Measurements from ENCODE around the gene ZBTB32.

GRCh38 chr19:35714601-35715354 lies 10.4 kb downstream of the ZBTB32 start:
- TF ChIP-seq TCF7L2 (IDR thresholded peaks at IDR 0.05; ENCODE audit: low read depth, low read length) = no peak
- TF ChIP-seq, protein P1, sequence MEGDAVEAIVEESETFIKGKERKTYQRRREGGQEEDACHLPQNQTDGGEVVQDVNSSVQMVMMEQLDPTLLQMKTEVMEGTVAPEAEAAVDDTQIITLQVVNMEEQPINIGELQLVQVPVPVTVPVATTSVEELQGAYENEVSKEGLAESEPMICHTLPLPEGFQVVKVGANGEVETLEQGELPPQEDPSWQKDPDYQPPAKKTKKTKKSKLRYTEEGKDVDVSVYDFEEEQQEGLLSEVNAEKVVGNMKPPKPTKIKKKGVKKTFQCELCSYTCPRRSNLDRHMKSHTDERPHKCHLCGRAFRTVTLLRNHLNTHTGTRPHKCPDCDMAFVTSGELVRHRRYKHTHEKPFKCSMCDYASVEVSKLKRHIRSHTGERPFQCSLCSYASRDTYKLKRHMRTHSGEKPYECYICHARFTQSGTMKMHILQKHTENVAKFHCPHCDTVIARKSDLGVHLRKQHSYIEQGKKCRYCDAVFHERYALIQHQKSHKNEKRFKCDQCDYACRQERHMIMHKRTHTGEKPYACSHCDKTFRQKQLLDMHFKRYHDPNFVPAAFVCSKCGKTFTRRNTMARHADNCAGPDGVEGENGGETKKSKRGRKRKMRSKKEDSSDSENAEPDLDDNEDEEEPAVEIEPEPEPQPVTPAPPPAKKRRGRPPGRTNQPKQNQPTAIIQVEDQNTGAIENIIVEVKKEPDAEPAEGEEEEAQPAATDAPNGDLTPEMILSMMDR (IDR thresholded peaks at IDR 0.05) = no peak
- TF ChIP-seq, protein P2, sequence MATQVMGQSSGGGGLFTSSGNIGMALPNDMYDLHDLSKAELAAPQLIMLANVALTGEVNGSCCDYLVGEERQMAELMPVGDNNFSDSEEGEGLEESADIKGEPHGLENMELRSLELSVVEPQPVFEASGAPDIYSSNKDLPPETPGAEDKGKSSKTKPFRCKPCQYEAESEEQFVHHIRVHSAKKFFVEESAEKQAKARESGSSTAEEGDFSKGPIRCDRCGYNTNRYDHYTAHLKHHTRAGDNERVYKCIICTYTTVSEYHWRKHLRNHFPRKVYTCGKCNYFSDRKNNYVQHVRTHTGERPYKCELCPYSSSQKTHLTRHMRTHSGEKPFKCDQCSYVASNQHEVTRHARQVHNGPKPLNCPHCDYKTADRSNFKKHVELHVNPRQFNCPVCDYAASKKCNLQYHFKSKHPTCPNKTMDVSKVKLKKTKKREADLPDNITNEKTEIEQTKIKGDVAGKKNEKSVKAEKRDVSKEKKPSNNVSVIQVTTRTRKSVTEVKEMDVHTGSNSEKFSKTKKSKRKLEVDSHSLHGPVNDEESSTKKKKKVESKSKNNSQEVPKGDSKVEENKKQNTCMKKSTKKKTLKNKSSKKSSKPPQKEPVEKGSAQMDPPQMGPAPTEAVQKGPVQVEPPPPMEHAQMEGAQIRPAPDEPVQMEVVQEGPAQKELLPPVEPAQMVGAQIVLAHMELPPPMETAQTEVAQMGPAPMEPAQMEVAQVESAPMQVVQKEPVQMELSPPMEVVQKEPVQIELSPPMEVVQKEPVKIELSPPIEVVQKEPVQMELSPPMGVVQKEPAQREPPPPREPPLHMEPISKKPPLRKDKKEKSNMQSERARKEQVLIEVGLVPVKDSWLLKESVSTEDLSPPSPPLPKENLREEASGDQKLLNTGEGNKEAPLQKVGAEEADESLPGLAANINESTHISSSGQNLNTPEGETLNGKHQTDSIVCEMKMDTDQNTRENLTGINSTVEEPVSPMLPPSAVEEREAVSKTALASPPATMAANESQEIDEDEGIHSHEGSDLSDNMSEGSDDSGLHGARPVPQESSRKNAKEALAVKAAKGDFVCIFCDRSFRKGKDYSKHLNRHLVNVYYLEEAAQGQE (IDR thresholded peaks at IDR 0.05; ENCODE audit: insufficient read depth in 1 of 2, low read depth in 2 of 2, low read length in 1 of 2) = no peak
